ENCODE results near the gene SLC16A6.

Gene SLC16A6

GRCh38 chr17:68322630-68323029 lies 31.7 kb upstream of the SLC16A6 start:
- H3K9me3 ChIP-seq, result no peaks in the 10 kb centered on the region
- no peak overlapping the region for H3K27ac ChIP-seq
- no peaks in the 10 kb centered on the region for H3K27me3 ChIP-seq
- peaks cover 20% of the 10 kb centered on the region in 2 experiments for H3K4me1 ChIP-seq (ENCODE audit: control insufficient read depth in 1 of 2, insufficient read depth in 1 of 2, low read depth in 1 of 2, low read length in 1 of 2)
- H3K4me3 ChIP-seq (ENCODE audit: low read depth in 1 of 2, low read length in 1 of 2), result no peak overlapping the region
- no peak for TF ChIP-seq CTCF (IDR thresholded peaks at IDR 0.05)
- H3K36me3 ChIP-seq, result no peaks in the 10 kb centered on the region

- H3K4me3 ChIP-seq (ENCODE audit: low read depth in 1 of 2, low read length in 1 of 2), result no peak overlapping the region
- no peak overlapping the region for H3K27ac ChIP-seq
- no peak for TF ChIP-seq CTCF (IDR thresholded peaks at IDR 0.05)
- no peaks in the 10 kb centered on the region for H3K27me3 ChIP-seq
- no peaks in the 10 kb centered on the region for H3K36me3 ChIP-seq
- H3K9me3 ChIP-seq, result no peaks in the 10 kb centered on the region
- peaks cover 20 to 26% of the 10 kb centered on the region in 2 experiments for H3K4me1 ChIP-seq (ENCODE audit: control insufficient read depth in 1 of 2, insufficient read depth in 1 of 2, low read depth in 1 of 2, low read length in 1 of 2)
Observed at GRCh38 chr17:68321556-68321954, 30.6 kb upstream of the SLC16A6 start.

GRCh38 chr17:68320943-68321555 lies 30.1 kb upstream of the SLC16A6 start:
- Histone ChIP-seq H3K9me3 (no peaks in the 10 kb centered on the region), H3K4me1 (ENCODE audit: control insufficient read depth in 1 of 2, insufficient read depth in 1 of 2, low read depth in 1 of 2, low read length in 1 of 2) (peaks cover 25 to 31% of the 10 kb centered on the region in 2 experiments), H3K4me3 (ENCODE audit: low read depth in 1 of 2, low read length in 1 of 2) (no peak overlapping the region), H3K36me3 (no peaks in the 10 kb centered on the region), H3K27me3 (no peaks in the 10 kb centered on the region), H3K27ac (peak overlapping the region; percentile 24)
- no peak for TF ChIP-seq CTCF (IDR thresholded peaks at IDR 0.05)

GRCh38 chr17:68320311-68320865 lies 29.5 kb upstream of the SLC16A6 start:
- no peak for TF ChIP-seq CTCF (IDR thresholded peaks at IDR 0.05)
- Histone ChIP-seq H3K4me3 (ENCODE audit: low read depth in 1 of 2, low read length in 1 of 2) (no peak overlapping the region), H3K4me1 (ENCODE audit: control insufficient read depth in 1 of 2, insufficient read depth in 1 of 2, low read depth in 1 of 2, low read length in 1 of 2) (peaks cover 31 to 38% of the 10 kb centered on the region in 2 experiments), H3K36me3 (no peaks in the 10 kb centered on the region), H3K27ac (peak overlapping the region; percentile 24), H3K9me3 (no peaks in the 10 kb centered on the region), H3K27me3 (no peaks in the 10 kb centered on the region)

GRCh38 chr17:68319410-68320162 lies 28.7 kb upstream of the SLC16A6 start:
- TF ChIP-seq CTCF (IDR thresholded peaks at IDR 0.05), result no peak
- Histone ChIP-seq H3K4me1 (ENCODE audit: control insufficient read depth in 1 of 2, insufficient read depth in 1 of 2, low read depth in 1 of 2, low read length in 1 of 2) (peaks cover 39 to 46% of the 10 kb centered on the region in 2 experiments), H3K36me3 (no peaks in the 10 kb centered on the region), H3K27ac (peak overlapping the region; percentile 85), H3K9me3 (no peaks in the 10 kb centered on the region), H3K4me3 (ENCODE audit: low read depth in 1 of 2, low read length in 1 of 2) (no peak overlapping the region), H3K27me3 (no peaks in the 10 kb centered on the region)
